T-helper 17 cell (primary cell): ENCODE results near the gene SCD. TPM values are rescaled to one million over a fixed set of nuclear protein-coding genes. Genes with fewer than 3 reads are reported as not detected.
"Not testable (repeated sequence)": the region's sequence is repeated elsewhere in the genome, so short reads cannot be mapped to it uniquely, and the experiment has no call there.

Experiments
- ATAC-seq: fragments of 150-1000 bp; cut with Tn5 transposase; 2 replicates; pipeline ENCODE4 v1.10.0; 2021; ENCODE audit warnings: mild to moderate bottlenecking, moderate library complexity
- DNase-seq, 3 donors: peaks; one replicate each; pipeline versions ENCODE4 v3.0.0 to v3.0.0-alpha.2; 2020 to 2021
- H3K9me3 ChIP-seq: one replicate; pipeline ENCODE4 v1.7.0; 2013; ENCODE audit warnings: low read length, mild to moderate bottlenecking; ENCODE audit not compliant: control insufficient read depth, poor library complexity, severe bottlenecking
- H3K27ac Mint-ChIP-seq: one replicate; pipeline ENCODE4 v1.8.0; 2022; ENCODE audit warnings: mild to moderate bottlenecking, moderate library complexity, mixed read lengths
- H3K27me3 Mint-ChIP-seq: one replicate; pipeline ENCODE4 v1.8.0; 2022; ENCODE audit warnings: mixed read lengths
- H3K36me3 Mint-ChIP-seq: one replicate; pipeline ENCODE4 v1.8.0; 2022; ENCODE audit warnings: low read depth, mixed read lengths
- H3K4me1 Mint-ChIP-seq: one replicate; pipeline ENCODE4 v1.8.0; 2022; ENCODE audit warnings: mild to moderate bottlenecking, mixed read lengths
- H3K4me3 Mint-ChIP-seq: one replicate; pipeline ENCODE4 v1.8.0; 2022; ENCODE audit warnings: mild to moderate bottlenecking, moderate library complexity, mixed read lengths
- total RNA-seq, 4 donors: library from RNA in 2 of 4; stranded (reverse) in 2 of 4; gene quantifications; one replicate each; pipeline ENCODE4 v1.2.3 and lab custom pipeline; 2022 to 2026

SCD gene
- 1 to 10 TPM in 1 of 2 donors, under 1 TPM in 1; 0.77 to 1.5 TPM for total RNA-seq
- total RNA-seq (lab: John Stamatoyannopoulos, UW): 1.1 to 14.8 reads per million in 2 donors

DNA sequence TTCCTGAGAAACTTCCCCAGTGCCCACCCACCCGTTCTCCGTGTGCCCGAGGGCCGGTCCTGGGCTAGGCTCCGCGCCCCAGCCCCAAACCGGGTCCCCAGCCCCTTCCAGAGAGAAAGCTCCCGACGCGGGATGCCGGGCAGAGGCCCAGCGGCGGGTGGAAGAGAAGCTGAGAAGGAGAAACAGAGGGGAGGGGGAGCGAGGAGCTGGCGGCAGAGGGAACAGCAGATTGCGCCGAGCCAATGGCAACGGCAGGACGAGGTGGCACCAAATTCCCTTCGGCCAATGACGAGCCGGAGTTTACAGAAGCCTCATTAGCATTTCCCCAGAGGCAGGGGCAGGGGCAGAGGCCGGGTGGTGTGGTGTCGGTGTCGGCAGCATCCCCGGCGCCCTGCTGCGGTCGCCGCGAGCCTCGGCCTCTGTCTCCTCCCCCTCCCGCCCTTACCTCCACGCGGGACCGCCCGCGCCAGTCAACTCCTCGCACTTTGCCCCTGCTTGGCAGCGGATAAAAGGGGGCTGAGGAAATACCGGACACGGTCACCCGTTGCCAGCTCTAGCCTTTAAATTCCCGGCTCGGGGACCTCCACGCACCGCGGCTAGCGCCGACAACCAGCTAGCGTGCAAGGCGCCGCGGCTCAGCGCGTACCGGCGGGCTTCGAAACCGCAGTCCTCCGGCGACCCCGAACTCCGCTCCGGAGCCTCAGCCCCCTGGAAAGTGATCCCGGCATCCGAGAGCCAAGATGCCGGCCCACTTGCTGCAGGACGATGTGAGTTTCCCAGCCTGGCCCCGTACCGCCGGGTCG lies at the start of gene SCD:
Gene SCD (plus strand): TSS at position 469 of the 803 bp plus-strand sequence. CDS start 272 bp downstream, at position 741.
- Mint-ChIP-seq H3K36me3 (no peaks in the 10 kb centered on the region), H3K4me1 (peaks cover 22% of the 10 kb centered on the region), H3K27me3 (peaks cover 20% of the 10 kb centered on the region), H3K4me3 (peak within 1 kb of the TSS; percentile 90), H3K27ac (no peak within 1 kb of the TSS)
- ATAC-seq (peak; percentile 91), DNase-seq (peak; percentile 44 to 66 (median 47))
- H3K9me3 ChIP-seq: no peaks in the 10 kb centered on the region

DNA sequence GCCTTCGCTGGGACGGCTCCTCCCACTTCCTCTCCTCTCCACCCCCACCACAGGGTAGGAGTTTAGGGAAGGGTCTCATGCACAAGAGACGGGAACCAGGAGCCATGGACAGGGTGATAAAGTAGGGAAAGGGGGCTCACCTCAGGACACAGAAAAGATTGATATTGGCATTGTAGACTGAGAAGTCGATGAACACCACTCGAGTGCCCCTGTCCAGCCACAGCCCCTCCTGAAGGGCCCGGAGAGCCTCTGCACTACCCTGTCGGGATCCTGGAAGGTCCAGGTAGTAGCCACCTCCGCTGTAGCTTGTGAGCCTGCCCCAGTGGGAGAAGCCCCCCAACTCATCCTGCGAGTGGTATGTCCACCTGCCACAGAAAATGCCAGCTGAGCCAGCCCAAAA lies 49.8 kb upstream of the SCD start:
- Mint-ChIP-seq H3K27ac (no peak overlapping the region), H3K4me1 (peaks cover 7% of the 10 kb centered on the region), H3K27me3 (peaks cover 73% of the 10 kb centered on the region), H3K36me3 (peaks cover 12% of the 10 kb centered on the region), H3K4me3 (no peak overlapping the region)
- no peaks in the 10 kb centered on the region for H3K9me3 ChIP-seq
- no peak for ATAC-seq
- no peak for DNase-seq

DNA sequence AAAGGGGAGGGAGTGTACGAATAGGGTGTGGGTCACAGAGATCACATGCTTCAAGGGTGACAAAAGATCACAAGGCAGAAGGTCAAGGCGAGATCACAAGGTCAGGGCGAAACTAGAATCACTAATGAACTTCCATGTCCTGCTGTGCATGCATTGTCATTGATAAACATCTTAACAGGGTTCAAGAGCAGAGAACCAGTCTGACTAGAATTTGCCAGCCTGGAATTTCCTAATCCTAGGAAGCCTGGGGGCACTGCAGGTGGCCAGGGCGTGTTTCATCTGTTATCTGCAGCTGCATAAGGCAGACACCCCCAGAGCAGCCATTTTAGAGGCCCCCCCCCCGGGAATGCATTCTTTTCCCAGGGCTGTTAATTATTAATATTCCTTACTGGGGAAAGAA lies 45.9 kb upstream of the SCD start:
- peaks cover 79% of the 10 kb centered on the region for H3K27me3 Mint-ChIP-seq
- not testable (repeated sequence) for ATAC-seq, H3K36me3 Mint-ChIP-seq

DNA sequence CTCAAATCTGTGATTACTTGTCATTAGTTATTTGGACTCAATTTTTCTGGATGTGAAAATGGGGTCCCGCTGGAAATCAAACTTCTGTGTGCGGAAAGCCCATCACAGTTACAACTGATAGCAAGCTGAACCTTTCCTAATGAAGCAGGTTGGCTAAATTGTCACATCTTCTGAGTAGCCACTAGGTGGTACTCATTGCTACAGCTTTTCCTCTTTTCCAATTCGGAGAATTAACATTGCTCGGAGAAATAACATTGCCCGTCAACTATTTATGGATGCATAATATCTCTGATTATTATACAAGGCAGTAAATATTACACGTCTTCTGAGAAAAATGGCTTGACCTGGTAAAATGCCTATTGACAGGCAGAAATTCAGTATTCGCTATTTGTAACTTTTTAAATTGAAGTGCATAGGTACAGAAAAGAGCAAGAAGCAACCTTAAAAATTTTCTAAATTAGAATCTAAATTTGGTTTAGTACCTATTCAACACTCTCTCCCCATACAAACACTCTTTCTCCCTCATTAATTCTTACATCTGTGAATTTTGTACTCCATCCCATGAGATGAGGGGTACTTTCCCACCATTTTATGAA lies 43.2 kb upstream of the SCD start:
- Mint-ChIP-seq H3K4me1 (no peaks in the 10 kb centered on the region), H3K27me3 (peaks cover 82% of the 10 kb centered on the region), H3K36me3 (no peaks in the 10 kb centered on the region), H3K4me3 (no peak overlapping the region), H3K27ac (no peak overlapping the region)
- H3K9me3 ChIP-seq: no peaks in the 10 kb centered on the region
- DNase-seq: no peak
- ATAC-seq: no peak

More for the DNA sequence above, 45.9 kb upstream of the SCD start:
- DNase-seq, H3K9me3 ChIP-seq, H3K4me1 Mint-ChIP-seq, H3K27ac Mint-ChIP-seq, H3K4me3 Mint-ChIP-seq: not testable (repeated sequence)

DNA sequence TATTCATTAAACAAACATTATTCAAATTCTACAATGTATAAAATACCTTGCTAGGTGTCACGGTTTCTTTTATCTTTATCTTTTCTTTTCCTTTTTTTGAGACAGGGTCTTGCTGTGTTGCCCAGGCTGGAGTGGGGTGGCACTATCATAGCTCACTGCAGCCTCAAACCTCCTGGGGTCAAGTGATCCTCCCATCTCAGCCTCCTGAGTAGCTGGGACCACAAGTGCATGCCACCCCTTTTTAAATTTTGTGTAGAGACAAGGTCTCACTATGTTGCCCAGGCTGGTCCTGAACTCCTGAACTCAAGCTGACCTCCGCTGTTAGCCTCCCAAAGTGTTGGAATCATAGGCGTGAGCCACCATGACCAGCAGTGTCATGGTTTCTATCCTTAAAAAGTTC lies 42.6 kb upstream of the SCD start:
- H3K36me3 Mint-ChIP-seq: no peaks in the 10 kb centered on the region
- H3K4me3 Mint-ChIP-seq: no peak overlapping the region
- no peak for DNase-seq
- H3K27me3 Mint-ChIP-seq: peaks cover 81% of the 10 kb centered on the region
- no peaks in the 10 kb centered on the region for H3K9me3 ChIP-seq
- no peak overlapping the region for H3K27ac Mint-ChIP-seq
- no peaks in the 10 kb centered on the region for H3K4me1 Mint-ChIP-seq
- no peak for ATAC-seq

DNA sequence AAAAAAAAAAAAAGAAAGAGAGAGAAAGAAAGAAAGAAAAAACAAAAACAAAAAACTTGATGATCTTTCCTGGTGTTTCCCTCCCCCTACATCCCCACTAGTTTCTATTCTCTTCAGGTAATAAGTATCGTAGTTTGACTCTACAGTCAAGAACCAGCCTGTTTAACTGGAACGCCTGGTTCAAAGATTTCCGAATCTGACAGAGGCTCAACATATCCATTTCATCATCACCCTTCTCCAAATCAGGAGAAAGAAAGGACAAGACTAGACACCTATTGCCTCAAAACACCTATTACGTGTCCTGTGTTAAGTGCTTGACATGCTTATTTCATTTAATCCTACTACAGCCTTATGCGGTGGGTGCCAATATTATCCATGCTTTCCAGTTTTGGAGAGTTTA lies 40.2 kb upstream of the SCD start:
- H3K27ac Mint-ChIP-seq: no peak overlapping the region
- no peak for DNase-seq
- no peak for ATAC-seq
- no peak overlapping the region for H3K4me3 Mint-ChIP-seq
- peaks cover 78% of the 10 kb centered on the region for H3K27me3 Mint-ChIP-seq
- peaks cover 3% of the 10 kb centered on the region for H3K36me3 Mint-ChIP-seq
- H3K9me3 ChIP-seq: no peaks in the 10 kb centered on the region
- H3K4me1 Mint-ChIP-seq: no peaks in the 10 kb centered on the region

DNA sequence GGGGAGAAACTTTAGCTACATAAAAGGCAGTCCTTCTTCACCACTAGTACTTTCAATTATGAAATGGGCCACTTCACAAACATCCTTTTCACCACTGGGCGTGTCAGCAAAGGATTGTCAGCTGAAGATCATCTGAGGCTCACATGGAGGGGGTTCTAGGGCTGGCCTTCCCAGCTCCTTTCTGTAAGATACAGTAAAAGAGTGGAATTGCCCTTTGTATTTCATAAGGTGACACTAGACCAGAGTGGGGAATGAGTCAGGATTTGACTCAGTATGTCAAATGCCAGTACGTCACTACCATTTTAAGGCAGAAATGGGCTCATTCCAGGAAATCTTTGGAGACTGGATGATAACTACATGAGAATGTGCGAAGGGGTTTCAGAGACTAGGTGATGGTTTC lies 39.3 kb upstream of the SCD start:
- Mint-ChIP-seq H3K4me3 (no peak overlapping the region), H3K27ac (no peak overlapping the region), H3K27me3 (peaks cover 81% of the 10 kb centered on the region), H3K4me1 (no peaks in the 10 kb centered on the region), H3K36me3 (peaks cover 3% of the 10 kb centered on the region)
- ATAC-seq: no peak
- no peak for DNase-seq
- H3K9me3 ChIP-seq: no peaks in the 10 kb centered on the region

DNA sequence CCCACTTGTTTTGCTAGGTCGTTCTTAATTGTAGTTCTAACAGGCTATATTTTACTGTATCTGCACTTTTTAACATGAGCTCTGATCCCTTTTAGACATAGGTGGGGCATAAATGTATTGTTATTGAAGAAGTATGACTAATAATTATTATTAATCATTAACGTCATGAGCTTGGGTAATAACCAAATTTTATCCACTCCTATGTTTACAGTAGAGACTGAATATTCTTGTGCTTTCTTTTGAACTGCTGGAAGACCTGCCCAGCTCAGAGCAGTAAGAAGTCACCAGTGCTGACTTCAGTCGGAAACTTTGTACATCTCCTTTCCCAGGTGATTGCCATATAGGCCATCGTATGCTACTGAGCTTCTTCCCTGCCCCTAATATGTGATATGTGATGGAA lies 35.7 kb upstream of the SCD start:
- DNase-seq (no peak), ATAC-seq (no peak)
- H3K27ac Mint-ChIP-seq: no peak overlapping the region
- H3K9me3 ChIP-seq: no peaks in the 10 kb centered on the region
- H3K36me3 Mint-ChIP-seq: peaks cover 5% of the 10 kb centered on the region
- no peaks in the 10 kb centered on the region for H3K4me1 Mint-ChIP-seq
- H3K4me3 Mint-ChIP-seq: no peak overlapping the region
- H3K27me3 Mint-ChIP-seq: peaks cover 70% of the 10 kb centered on the region

DNA sequence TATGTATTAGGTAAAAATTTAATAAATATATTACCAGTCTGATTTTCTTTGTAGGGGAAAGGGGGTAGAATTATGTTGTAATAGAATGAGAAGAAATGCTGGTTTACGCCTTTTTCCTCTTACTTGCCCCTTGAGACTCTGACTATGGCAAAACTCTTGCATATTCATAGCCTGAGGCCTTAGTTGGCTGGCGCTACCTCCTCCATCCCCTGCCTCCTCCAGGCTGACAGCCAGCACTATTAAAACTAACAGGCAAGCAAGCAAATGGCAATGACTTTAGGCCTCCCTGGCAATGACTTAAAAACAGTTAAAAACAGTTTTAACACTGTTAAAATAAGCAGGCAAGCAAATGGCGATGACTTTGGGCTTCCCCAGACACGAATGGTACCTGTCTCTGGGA lies 31.4 kb upstream of the SCD start:
- peaks cover 72% of the 10 kb centered on the region for H3K27me3 Mint-ChIP-seq
- H3K36me3 Mint-ChIP-seq: peaks cover 5% of the 10 kb centered on the region

DNA sequence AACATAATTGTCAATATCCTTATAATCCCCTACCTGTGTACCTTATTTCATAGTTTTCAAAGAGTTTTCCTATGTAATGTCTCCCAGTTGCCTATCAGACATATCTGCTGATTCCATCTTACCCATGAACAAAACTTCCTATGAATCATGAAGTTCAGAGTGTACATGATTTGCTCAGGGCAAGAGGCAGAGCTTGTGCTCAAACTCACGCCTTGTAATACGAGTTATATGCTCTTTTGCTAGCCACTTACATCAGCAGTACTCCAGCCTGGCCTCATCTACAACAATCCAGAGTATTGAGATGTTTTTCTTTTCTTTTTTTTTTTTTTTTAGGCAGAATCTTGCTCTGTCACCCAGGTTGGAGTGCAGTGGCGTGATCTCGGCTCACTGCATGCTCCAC lies 28.8 kb upstream of the SCD start:
- peaks cover 2% of the 10 kb centered on the region for H3K36me3 Mint-ChIP-seq
- peaks cover 48% of the 10 kb centered on the region for H3K27me3 Mint-ChIP-seq

More for the DNA sequence above, 31.4 kb upstream of the SCD start:
- no peak overlapping the region for H3K27ac Mint-ChIP-seq
- no peak overlapping the region for H3K4me3 Mint-ChIP-seq
- no peak for DNase-seq
- H3K9me3 ChIP-seq: no peaks in the 10 kb centered on the region
- no peak for ATAC-seq
- no peaks in the 10 kb centered on the region for H3K4me1 Mint-ChIP-seq

DNA sequence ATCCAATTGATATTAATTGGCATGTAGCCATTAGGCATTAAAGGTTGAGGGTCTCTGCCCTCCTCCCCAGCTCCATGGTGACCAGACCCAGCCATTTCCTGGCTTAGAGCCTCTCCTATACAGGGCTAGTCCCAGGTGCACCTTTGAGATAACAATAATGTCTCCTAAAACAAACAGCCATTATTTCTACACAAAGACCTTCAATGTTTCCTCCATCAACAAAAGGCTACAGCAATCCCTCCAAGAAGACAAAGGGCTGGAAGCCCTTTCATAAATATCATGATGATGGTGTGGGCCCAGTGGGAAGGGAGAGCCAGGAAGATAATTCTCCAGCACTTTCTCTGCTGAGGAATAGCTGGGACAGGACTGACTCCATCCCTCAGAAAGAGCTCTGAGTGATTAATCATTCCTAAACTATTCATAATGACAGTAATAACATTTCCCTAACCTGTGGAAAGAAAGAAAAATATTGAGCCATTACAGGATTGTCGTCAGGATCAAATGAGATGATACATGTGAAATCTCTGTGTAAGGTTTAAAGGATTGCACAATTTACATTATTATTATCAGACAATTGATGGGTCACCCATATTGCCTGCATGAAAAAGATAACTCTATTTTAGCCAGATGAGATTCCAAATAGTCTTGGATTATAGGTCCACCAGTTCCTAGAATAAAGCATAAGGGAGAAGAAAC lies 27.2 kb upstream of the SCD start:
- ATAC-seq (no peak), DNase-seq (no peak)
- no peaks in the 10 kb centered on the region for H3K4me1 Mint-ChIP-seq
- no peak overlapping the region for H3K4me3 Mint-ChIP-seq
- H3K9me3 ChIP-seq: no peaks in the 10 kb centered on the region
- H3K27me3 Mint-ChIP-seq: peaks cover 39% of the 10 kb centered on the region
- no peaks in the 10 kb centered on the region for H3K36me3 Mint-ChIP-seq
- no peak overlapping the region for H3K27ac Mint-ChIP-seq

More for the DNA sequence above, 28.8 kb upstream of the SCD start:
- Mint-ChIP-seq H3K27ac (no peak overlapping the region), H3K4me1 (no peaks in the 10 kb centered on the region), H3K4me3 (no peak overlapping the region)
- ATAC-seq (no peak), DNase-seq (no peak)
- no peaks in the 10 kb centered on the region for H3K9me3 ChIP-seq

DNA sequence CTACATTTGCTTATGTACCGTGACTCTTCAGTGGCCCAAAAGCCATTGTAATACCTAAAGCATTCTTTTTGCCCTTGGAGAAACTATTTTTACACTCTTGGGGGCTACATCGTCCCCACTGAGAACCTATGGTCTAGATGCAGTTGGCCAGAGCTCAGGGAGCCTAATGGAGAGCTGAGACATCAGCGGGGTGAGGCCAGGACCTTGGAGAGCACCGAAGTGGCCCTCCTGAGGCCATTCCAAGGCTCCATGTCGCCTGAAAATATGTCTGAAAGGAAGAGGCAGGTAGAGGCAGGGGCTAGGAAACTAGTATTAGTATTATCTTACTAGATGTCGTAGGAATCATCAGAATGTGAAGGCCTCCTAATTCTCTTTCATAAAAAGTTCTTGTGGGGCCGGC lies 21.9 kb upstream of the SCD start:
- no peaks in the 10 kb centered on the region for H3K9me3 ChIP-seq
- peaks cover 5% of the 10 kb centered on the region for H3K4me1 Mint-ChIP-seq
- no peak for ATAC-seq
- H3K36me3 Mint-ChIP-seq: no peaks in the 10 kb centered on the region
- no peak for DNase-seq
- H3K4me3 Mint-ChIP-seq: no peak overlapping the region
- no peak overlapping the region for H3K27ac Mint-ChIP-seq
- peaks cover 40% of the 10 kb centered on the region for H3K27me3 Mint-ChIP-seq

DNA sequence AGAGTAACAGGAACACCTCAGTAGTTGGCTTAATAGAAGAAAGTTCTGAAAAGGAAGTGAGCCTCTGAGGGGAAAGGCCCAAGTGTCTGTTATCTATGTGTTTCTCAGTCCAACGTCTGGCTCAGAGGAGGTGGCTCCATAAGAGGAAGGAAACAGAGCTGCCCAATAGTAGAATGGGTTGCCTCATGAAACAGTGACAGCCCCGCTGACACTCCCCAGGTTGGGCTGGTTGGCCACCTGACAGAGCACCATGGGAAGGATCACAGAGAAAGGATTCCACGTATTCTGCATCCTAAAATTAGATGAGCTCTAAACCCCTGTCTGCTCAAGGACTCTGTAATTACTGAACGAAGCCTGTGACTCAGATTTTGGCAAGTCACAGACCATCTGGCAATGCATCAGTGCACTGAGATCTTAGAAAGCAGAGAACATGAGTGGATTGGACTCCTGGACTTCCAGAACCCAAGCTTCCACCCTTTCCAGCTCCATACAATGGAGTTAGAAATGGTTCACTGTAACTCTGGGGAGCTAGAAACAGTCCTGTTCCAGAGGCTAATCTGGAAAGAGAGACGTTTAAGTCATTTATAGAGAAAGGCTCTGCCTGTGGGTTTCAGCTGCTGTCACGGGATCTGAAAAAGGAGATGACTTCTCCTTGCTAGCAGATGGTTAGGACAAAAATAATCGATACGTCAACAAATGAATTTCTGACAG lies 19.9 kb upstream of the SCD start:
- Mint-ChIP-seq H3K36me3 (no peaks in the 10 kb centered on the region), H3K27ac (peak overlapping the region; percentile 16), H3K4me1 (peaks cover 5% of the 10 kb centered on the region), H3K4me3 (no peak overlapping the region), H3K27me3 (peaks cover 53% of the 10 kb centered on the region)
- no peaks in the 10 kb centered on the region for H3K9me3 ChIP-seq
- ATAC-seq (peak; percentile 92), DNase-seq (no peak)
